SK-N-SH (cell line): ENCODE measurements around the gene ATCAY. TPM values are rescaled to one million over a fixed set of nuclear protein-coding genes. Genes with fewer than 3 reads are reported as not detected.

Experiments used
- CTCF ChIA-PET: fragments of 300-600, 350-600 bp; formaldehyde crosslinking; extraction: SDS; loops from one replicate; lab custom pipeline; 2021; lab: Yijun Ruan, JAX
- POLR2A ChIA-PET: fragments of 350-600 bp; sonication (Branson Sonifier 250); formaldehyde crosslinking; extraction: SDS; loops from one replicate; lab custom pipeline; 2020; ENCODE audit warnings: antibody characterized with exemption, inconsistent platforms; lab: Yijun Ruan, JAX
- DNase-seq: peaks from one replicate; pipeline ENCODE4 v3.0.0; 2012
- H2AFZ ChIP-seq: fragments of 200-600 bp; sonication (generic); 2 replicates; pipeline ENCODE4 v1.8.1; 2016; ENCODE audit warnings: antibody characterized with exemption, mild to moderate bottlenecking, low read depth
- H3F3A ChIP-seq: fragments of 200-600 bp; sonication (generic); replicated peaks from 2 replicates; pipeline ENCODE3; 2016; ENCODE audit warnings: antibody characterized with exemption, mild to moderate bottlenecking; ENCODE audit not compliant: insufficient read depth
- H3K27ac ChIP-seq, 2 experiments: fragments of 200-500 bp in 1 of 2; fragments of 200-600 bp in 1 of 2; sonication (Bioruptor generic) in 1 of 2; sonication (generic), shearing (Covaris generic) in 1 of 2; 2 replicates each; pipeline versions ENCODE4 v1.5.1 to v1.6.1; 2014 to 2016; ENCODE audit warnings: low read depth in 2 of 2, inconsistent platforms in 1 of 2, low read length in 1 of 2, mild to moderate bottlenecking in 1 of 2, mixed read lengths in 1 of 2
- H3K27me3 ChIP-seq: fragments of 200-600 bp; sonication (generic), shearing (Covaris generic); 2 replicates; pipeline ENCODE4 v1.6.1; 2016; ENCODE audit warnings: mixed run types; ENCODE audit not compliant: insufficient read depth
- H3K36me3 ChIP-seq, 2 experiments: fragments of 200-500 bp in 1 of 2; fragments of 200-600 bp in 1 of 2; sonication (Bioruptor generic) in 1 of 2; sonication (generic) in 1 of 2; replicated peaks in 1 of 2; 2 replicates each; pipeline versions ENCODE3 to v1.5.1; 2014 to 2016; ENCODE audit warnings: low read length in 1 of 2, mild to moderate bottlenecking in 1 of 2; ENCODE audit not compliant: insufficient read depth in 2 of 2, control insufficient read depth in 1 of 2
- H3K4me1 ChIP-seq, 2 experiments: fragments of 200-500 bp in 1 of 2; fragments of 200-600 bp in 1 of 2; sonication (Bioruptor generic) in 1 of 2; sonication (generic), shearing (Covaris generic) in 1 of 2; 2 replicates each; pipeline versions ENCODE4 v1.5.1 to v1.6.1; 2014 to 2016; ENCODE audit warnings: low read depth in 1 of 2, low read length in 1 of 2, mixed run types in 1 of 2; ENCODE audit not compliant: insufficient read depth in 2 of 2, control insufficient read depth in 1 of 2
- H3K4me2 ChIP-seq: fragments of 200-600 bp; sonication (generic), shearing (Covaris generic); 2 replicates; pipeline ENCODE4 v1.6.1; 2017; ENCODE audit warnings: mixed run types
- H3K4me3 ChIP-seq, 2 experiments: fragments of 200-500 bp in 1 of 2; fragments of 200-600 bp in 1 of 2; sonication (Bioruptor generic) in 1 of 2; sonication (generic), shearing (Covaris generic) in 1 of 2; 2 replicates each; pipeline versions ENCODE4 v1.5.1 to v1.8.1; 2014 to 2016; ENCODE audit warnings: low read depth in 2 of 2, inconsistent platforms in 1 of 2, low read length in 1 of 2, mild to moderate bottlenecking in 1 of 2, mixed read lengths in 1 of 2, moderate library complexity in 1 of 2
- H3K79me2 ChIP-seq: fragments of 200-600 bp; sonication (generic); 2 replicates; pipeline ENCODE4 v1.8.1; 2017; ENCODE audit warnings: mild to moderate bottlenecking; ENCODE audit not compliant: insufficient read depth
- H3K9ac ChIP-seq: fragments of 200-600 bp; sonication (generic); 2 replicates; pipeline ENCODE4 v1.6.1; 2017; ENCODE audit warnings: mixed run types
- H3K9me2 ChIP-seq: fragments of 200-600 bp; sonication (generic); 2 replicates; pipeline ENCODE4 v1.6.1; 2017; ENCODE audit warnings: mixed run types
- H3K9me3 ChIP-seq: fragments of 200-600 bp; sonication (generic); 2 replicates; pipeline ENCODE4 v1.6.1; 2017; ENCODE audit warnings: mixed run types, mild to moderate bottlenecking, moderate library complexity
- H4K20me1 ChIP-seq: fragments of 200-600 bp; sonication (generic); 2 replicates; pipeline ENCODE4 v1.6.1; 2017; ENCODE audit warnings: mild to moderate bottlenecking, mixed run types; ENCODE audit not compliant: insufficient read depth
- CHD2 ChIP-seq: fragments of 150-350 bp; IDR thresholded peaks from 2 replicates; pipeline ENCODE4 v1.6.1; 2018; ENCODE audit warnings: low read length; ENCODE audit not compliant: partially characterized antibody
- ELF1 ChIP-seq: IDR thresholded peaks from 2 replicates; pipeline ENCODE4 v1.4.0; 2012
- EP300 ChIP-seq, 2 experiments: IDR thresholded peaks; 2 replicates each; pipeline versions ENCODE4 v1.4.0 to v1.6.1; 2012; ENCODE audit warnings: borderline replicate concordance in 1 of 2, low read depth in 1 of 2, low read length in 1 of 2
- FOXM1 ChIP-seq: IDR thresholded peaks from 2 replicates; pipeline ENCODE4 v1.4.0; 2012; ENCODE audit warnings: low read depth, mild to moderate bottlenecking
- IRF3 ChIP-seq: fragments of 150-350 bp; IDR thresholded peaks from 2 replicates; pipeline ENCODE4 v1.6.1; 2016; ENCODE audit warnings: mild to moderate bottlenecking, low read depth, low read length
- JUND ChIP-seq: IDR thresholded peaks from 2 replicates; pipeline ENCODE4 v1.4.0; 2012
- MEF2A ChIP-seq: IDR thresholded peaks from 2 replicates; pipeline ENCODE4 v1.4.0; 2012; ENCODE audit warnings: low read depth, borderline replicate concordance
- MXI1 ChIP-seq: IDR thresholded peaks from 2 replicates; pipeline ENCODE4 v1.6.1; 2012; ENCODE audit warnings: mild to moderate bottlenecking, low read depth, low read length, improper control_type of control experiment
- NRF1 ChIP-seq: IDR thresholded peaks from 2 replicates; pipeline ENCODE4 v1.6.1; 2012; ENCODE audit warnings: low read depth, mild to moderate bottlenecking, low read length
- POLR2AphosphoS5 ChIP-seq: IDR thresholded peaks from 2 replicates; pipeline ENCODE4 v1.6.1; 2012; ENCODE audit warnings: low read depth, low read length
- RFX5 ChIP-seq: IDR thresholded peaks from 2 replicates; pipeline ENCODE4 v1.6.1; 2012; ENCODE audit warnings: mild to moderate bottlenecking, improper control_type of control experiment, low read length
- RXRA ChIP-seq: IDR thresholded peaks from 2 replicates; pipeline ENCODE4 v1.4.0; 2012; ENCODE audit warnings: low read depth, mild to moderate bottlenecking, borderline replicate concordance
- SIN3A ChIP-seq: IDR thresholded peaks from 2 replicates; pipeline ENCODE4 v1.6.1; 2012; ENCODE audit warnings: low read depth, mild to moderate bottlenecking, low read length, moderate library complexity, borderline replicate concordance
- SMC3 ChIP-seq: IDR thresholded peaks from 2 replicates; pipeline ENCODE4 v1.6.1; 2012; ENCODE audit warnings: low read depth, low read length, improper control_type of control experiment
- TAF1 ChIP-seq: IDR thresholded peaks from 2 replicates; pipeline ENCODE4 v1.6.1; 2012; ENCODE audit warnings: low read depth, mild to moderate bottlenecking, low read length, moderate library complexity, borderline replicate concordance
- USF2 ChIP-seq: fragments of 150-350 bp; IDR thresholded peaks from 2 replicates; pipeline ENCODE4 v1.6.1; 2017; ENCODE audit warnings: antibody characterized with exemption, low read length, low read depth, borderline replicate concordance
- YY1 ChIP-seq: IDR thresholded peaks from 2 replicates; pipeline ENCODE4 v1.4.0; 2012; ENCODE audit warnings: low read depth, mild to moderate bottlenecking
- WGBS: methylation state at CpG from one replicate; pipeline ENCODE4 v1.1.6; 2017; ENCODE audit warnings: low lambda C conversion rate; 5-methylcytosine and 5-hydroxymethylcytosine counted together
- polyA plus RNA-seq, 3 experiments: library from polyadenylated mRNA; depleted of rRNA; stranded (reverse); fragments of >200 nt; gene quantifications; 2 replicates each; pipeline ENCODE4 v1.2.3, GENCODE V29; 2012
- TF ChIP-seq, protein P1 (sequence below): IDR thresholded peaks from 2 replicates; pipeline ENCODE4 v1.4.0; 2012; ENCODE audit warnings: low read depth, borderline replicate concordance
- TF ChIP-seq, protein P2 (sequence below): IDR thresholded peaks from 2 replicates; pipeline ENCODE4 v1.4.0; 2012; ENCODE audit warnings: low read depth

ATCAY gene
- polyA plus RNA-seq, 1 of the 3 experiments (the other 2 are of a cell fraction) = 0.84 TPM

DNA sequence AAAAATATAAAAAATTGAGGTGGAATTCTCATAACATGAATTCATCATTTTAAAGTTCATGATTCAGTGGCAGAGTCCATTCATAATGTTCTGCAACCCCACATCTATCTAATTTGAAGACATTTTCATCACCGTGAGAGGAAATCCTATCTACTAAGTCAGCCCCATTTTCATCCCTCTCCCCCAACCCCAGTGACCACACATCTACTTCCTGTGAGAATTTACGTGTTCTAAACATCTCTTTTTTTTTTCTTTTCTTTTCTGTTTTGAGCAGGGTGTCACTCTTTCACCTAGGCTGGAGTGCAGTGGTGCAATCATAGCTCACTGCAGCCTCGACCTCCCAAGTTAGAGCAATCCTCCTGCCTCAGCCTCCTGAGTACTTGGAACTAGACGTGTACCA lies 17.5 kb downstream of the ATCAY start:
- Histone ChIP-seq H3K36me3 (no peaks in the 10 kb centered on the region), H3F3A (no peaks in the 10 kb centered on the region), H3K4me1 (no peaks in the 10 kb centered on the region), H4K20me1 (no peaks in the 10 kb centered on the region), H3K27me3 (no peaks in the 10 kb centered on the region), H3K4me2 (no peak overlapping the region), H3K27ac (no peak overlapping the region), H3K9me2 (no peaks in the 10 kb centered on the region), H3K9me3 (no peaks in the 10 kb centered on the region), H3K4me3 (no peak overlapping the region), H2AFZ (no peak overlapping the region), H3K9ac (no peak overlapping the region), H3K79me2 (no peaks in the 10 kb centered on the region)
- CTCF ChIA-PET = no interaction called here
- no peak for DNase-seq
- POLR2A ChIA-PET = no interaction called here
- TF ChIP-seq RFX5 (no peak), NRF1 (no peak), FOXM1 (no peak), SMC3 (no peak), CHD2 (no peak), JUND (no peak), EP300 (IDR thresholded peaks at IDR 0.05; ENCODE audit: borderline replicate concordance in 1 of 2, low read depth in 1 of 2, low read length in 1 of 2) (no peak), MEF2A (no peak), POLR2AphosphoS5 (no peak), SIN3A (no peak), IRF3 (no peak), RXRA (no peak), YY1 (no peak), ELF1 (no peak), MXI1 (no peak), USF2 (no peak), TAF1 (no peak)
- TF ChIP-seq, protein P1, sequence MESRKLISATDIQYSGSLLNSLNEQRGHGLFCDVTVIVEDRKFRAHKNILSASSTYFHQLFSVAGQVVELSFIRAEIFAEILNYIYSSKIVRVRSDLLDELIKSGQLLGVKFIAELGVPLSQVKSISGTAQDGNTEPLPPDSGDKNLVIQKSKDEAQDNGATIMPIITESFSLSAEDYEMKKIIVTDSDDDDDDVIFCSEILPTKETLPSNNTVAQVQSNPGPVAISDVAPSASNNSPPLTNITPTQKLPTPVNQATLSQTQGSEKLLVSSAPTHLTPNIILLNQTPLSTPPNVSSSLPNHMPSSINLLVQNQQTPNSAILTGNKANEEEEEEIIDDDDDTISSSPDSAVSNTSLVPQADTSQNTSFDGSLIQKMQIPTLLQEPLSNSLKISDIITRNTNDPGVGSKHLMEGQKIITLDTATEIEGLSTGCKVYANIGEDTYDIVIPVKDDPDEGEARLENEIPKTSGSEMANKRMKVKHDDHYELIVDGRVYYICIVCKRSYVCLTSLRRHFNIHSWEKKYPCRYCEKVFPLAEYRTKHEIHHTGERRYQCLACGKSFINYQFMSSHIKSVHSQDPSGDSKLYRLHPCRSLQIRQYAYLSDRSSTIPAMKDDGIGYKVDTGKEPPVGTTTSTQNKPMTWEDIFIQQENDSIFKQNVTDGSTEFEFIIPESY = no peak
- TF ChIP-seq, protein P2, sequence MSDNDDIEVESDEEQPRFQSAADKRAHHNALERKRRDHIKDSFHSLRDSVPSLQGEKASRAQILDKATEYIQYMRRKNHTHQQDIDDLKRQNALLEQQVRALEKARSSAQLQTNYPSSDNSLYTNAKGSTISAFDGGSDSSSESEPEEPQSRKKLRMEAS = no peak
- 71% methylated on average over 4 of the region's 4 CpGs for WGBS
